GM19463 (cell line): ENCODE data around the gene ARHGAP10.
A peak's percentile ranks its signal among the peaks of the same experiment; 100 is the strongest.

Experiments
- ATAC-seq: cut with Tn5 transposase; IDR thresholded peaks from one replicate; pipeline ENCODE4 v1.9.1; 2021; ENCODE audit warnings: mild to moderate bottlenecking, moderate library complexity; ENCODE audit not compliant: unreplicated experiment

Gene ARHGAP10, protein sequence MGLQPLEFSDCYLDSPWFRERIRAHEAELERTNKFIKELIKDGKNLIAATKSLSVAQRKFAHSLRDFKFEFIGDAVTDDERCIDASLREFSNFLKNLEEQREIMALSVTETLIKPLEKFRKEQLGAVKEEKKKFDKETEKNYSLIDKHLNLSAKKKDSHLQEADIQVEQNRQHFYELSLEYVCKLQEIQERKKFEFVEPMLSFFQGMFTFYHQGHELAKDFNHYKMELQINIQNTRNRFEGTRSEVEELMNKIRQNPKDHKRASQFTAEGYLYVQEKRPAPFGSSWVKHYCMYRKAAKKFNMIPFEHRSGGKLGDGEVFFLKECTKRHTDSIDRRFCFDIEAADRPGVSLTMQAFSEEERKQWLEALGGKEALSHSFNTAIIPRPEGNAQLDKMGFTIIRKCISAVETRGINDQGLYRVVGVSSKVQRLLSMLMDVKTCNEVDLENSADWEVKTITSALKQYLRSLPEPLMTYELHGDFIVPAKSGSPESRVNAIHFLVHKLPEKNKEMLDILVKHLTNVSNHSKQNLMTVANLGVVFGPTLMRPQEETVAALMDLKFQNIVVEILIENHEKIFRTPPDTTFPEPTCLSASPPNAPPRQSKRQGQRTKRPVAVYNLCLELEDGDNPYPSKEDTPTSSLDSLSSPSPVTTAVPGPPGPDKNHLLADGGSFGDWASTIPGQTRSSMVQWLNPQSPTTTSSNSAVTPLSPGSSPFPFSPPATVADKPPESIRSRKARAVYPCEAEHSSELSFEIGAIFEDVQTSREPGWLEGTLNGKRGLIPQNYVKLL

GRCh38 chr4:147731580-147732517 is at the start of gene ARHGAP10:
Gene ARHGAP10, plus strand, starts transcription at chr4:147732088. Its CDS starts 214 bp downstream, at chr4:147732302.
- peak; percentile 58 for ATAC-seq

GRCh38 chr4:147682755-147683154 is 49.1 kb upstream of the ARHGAP10 start:
- ATAC-seq = no peak

DNA sequence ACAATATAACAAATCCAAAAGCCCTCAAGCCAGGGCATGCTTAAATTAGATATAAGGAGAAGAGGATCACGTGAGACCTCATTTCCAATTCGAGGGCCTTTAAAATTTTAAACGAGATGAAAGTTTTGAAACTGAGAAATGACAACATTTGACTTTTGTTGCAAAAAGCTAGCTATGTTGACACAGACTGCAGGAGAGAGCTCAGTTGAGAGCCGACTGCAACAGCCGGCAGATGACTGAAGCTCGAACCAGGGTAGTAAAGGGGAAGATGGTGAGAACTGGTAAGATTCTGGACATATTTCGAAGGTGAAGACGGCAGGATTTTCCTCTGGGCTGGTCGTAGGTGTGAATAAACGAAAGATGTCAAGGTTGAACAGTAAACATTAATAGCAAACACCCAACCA is 48.7 kb upstream of the ARHGAP10 start:
- no peak for ATAC-seq

DNA sequence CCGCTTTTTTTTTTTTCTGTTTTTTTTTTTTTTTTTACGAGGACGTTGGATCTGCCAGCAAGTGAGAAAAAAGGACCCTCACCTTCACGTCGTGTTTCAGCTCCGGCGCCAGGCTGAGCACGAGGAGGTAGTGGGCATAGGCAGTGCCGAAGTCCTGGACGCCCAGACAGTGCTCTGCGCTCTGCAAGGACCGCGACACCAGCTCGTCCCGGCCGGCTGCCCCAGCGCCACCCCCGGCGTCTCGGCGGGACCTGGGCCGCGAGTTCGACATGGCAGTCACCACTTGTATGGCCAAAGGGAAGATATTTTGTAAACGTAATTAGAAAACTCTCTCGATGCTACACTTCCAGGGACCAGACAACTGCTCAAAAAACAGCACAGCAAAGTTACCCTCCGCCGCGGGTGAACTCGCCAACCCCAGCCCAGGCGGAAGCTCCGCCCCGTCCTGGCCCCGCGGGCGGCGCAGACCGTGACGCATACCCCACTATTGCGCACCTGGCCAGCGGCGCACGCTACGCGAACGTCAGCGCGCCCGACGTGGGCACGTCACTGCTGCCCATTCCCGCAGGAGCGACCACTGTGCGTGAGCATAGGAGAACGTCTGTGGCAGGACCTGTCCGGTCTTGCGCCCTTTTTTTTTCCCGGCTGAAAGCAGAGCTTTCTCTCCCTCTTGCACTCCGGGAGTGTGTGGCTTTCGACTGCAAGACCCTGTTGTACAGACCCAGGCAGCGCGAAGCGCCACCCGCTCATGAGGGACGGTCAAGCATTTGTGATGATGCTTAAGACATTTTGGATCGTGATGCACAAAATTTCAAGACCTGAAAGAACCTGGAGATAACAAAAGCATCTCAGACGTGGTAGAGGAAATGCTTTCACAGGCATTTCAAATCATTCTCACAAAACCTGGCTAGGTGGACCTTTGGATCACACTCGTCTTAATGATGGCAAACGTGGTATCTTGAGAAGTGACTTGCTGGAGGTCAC is 47.9 kb upstream of the ARHGAP10 start, which contains the start of gene PRMT9:
PRMT9 (minus strand) TSS at position 447 of the 984 bp plus-strand sequence; CDS start at position 271, 176 bp downstream.
- ATAC-seq = peak; percentile 99

- no peak for ATAC-seq
Measured at GRCh38 chr4:147689067-147689466, 42.8 kb upstream of the ARHGAP10 start.

DNA sequence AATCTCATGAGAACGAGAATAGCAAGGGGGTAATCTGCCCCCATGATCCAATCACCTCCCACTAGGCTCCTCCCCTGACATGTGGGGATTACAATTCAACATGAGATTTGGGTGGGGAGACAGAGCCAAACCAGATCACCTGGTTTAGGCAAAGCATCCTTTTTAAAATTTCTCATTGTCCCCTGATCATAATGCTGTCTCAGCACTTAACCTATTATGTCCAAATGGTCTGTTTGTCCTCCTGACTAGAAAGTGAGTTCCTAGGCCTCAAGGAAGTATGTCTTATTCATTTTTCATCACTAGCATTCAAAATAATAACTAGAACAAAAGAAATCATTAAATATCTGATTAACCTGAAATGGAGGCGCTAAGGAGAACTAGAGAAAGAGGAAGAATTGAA is 40.1 kb upstream of the ARHGAP10 start:
- no peak for ATAC-seq

DNA sequence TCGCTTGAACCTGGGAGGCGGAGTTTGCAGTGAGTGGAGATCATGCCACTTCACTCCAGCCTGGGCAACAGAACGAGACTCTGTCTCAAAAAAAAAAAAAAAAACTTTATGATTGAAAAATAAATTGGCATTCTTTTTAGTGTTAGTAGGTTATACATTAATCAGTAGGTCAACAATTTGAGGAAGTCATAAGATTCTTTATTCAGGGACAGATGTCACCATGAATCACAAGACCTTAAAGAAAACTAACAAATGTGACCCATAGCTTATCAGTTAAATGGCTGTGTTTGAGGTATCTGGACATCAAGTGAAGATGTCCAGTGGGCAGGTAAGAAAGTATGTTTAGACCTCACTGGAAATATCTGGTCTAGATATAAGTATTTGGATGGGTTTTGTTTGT is 38.7 kb upstream of the ARHGAP10 start:
- no peak for ATAC-seq

DNA sequence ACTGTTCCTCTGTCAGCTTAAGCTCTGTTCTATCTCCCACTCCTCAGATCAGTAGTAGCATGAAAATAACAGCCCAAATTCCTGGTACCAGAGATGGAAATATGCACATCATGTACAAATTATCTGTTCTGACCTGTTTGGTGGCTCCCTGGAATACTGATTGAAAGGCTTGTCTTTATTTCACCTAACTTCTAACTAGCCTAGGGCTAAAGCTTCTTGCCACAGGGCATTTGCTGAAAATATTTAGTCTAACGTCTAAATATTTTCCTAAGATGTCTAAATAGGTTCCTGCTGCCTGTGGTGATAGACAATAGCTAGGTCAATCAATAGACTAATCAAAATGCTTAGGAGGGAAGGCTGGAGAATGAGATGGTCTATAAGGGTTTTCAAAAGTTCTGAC is 35.0 kb upstream of the ARHGAP10 start:
- no peak for ATAC-seq

- ATAC-seq = peak; percentile 47
Measured at GRCh38 chr4:147704846-147705245, 27.0 kb upstream of the ARHGAP10 start.

DNA sequence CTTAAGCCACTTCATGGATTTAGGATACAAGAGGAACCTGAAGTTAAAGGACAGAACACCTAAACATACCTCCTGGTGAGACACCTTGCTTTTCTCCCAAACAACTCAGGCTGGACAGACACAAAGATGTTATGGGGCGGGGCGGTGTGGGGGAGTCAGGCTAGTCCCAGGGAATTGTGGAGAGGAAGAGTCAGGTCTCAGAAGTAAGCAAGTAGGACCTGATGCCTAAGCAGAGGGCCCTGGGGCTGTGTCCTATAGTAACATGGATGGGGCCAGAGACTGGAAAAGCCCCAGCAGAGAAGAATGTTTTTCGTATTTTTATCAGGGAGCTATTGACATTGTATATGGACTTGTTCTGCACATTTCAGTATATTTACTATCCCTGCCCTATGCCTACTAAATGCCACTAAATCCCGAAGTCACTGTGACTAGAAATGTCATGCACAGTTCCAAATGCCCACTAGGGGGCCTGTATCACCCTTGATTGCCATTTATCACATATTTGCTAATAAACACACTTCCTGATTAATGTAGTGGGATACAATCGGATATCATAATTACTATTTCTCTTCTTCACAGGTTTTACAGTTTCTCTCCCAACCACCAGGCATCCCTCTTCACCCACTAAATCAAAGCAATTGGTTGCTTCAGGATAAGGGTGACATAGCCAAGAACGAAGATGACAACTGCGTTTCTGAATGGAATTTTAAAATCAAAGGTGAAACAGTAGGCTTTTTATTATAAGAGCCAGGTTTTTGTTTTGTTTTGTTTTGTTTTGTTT is 23.8 kb upstream of the ARHGAP10 start:
- peak; percentile 57 for ATAC-seq

GRCh38 chr4:147709999-147710398 is 21.9 kb upstream of the ARHGAP10 start:
- ATAC-seq = no peak

- no peak for ATAC-seq
Measured at GRCh38 chr4:147714575-147715401, 17.1 kb upstream of the ARHGAP10 start.

DNA sequence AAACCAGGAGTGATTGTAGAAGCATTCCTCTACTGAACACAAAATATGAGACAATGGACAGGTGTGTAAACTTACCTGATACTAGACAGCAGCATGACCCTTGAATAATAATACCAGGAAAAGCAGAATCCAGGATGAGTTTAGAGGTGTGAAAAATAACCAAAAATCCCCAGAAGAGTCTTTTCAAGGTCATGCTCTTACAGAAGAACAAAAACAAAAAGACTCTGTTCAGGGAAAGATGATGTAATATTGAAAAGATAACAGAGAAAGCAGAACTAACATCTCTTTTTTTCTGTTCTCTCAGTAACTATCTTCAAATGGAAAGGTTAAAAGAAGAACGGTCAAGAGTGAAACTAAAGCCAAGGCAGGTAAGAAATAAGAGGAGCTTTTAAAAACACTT is 14.0 kb upstream of the ARHGAP10 start:
- ATAC-seq = peak; percentile 80

- no peak for ATAC-seq
Measured at GRCh38 chr4:147723326-147723725, 8.6 kb upstream of the ARHGAP10 start.

DNA sequence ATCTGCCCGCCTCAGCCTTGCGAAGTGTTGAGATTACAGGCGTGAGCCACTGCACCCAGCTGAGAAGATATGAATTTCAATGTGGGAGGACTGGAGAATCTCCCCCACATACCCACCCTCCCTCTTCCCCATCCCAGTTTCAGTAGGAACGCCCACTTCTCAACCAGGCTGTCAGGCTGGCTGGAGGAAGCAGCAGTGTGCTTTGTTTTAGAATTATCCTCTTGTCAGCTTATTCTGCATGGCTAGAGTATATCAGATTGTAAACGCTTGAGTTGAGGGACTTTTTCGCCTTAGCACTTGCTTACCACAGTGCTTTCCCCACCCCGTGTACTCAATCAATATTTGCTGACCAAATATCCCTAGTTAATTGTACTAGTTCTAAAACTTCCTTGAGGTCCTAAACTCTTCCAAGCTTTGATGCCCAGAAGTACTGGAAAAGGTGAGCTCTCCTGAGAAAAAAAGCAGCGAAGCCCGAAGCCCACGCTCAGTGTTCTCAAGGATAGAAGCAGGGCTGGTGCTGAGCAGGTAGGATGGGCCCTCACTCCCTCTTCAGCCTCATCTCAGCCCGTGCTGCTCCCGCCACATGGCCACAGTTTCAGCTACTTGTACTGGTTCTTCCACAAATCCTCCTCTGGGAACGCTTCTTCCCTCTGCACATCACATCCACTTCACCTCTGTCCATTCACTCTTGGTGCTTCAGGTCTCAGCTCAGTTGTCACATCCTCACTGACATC is 7.3 kb upstream of the ARHGAP10 start:
- no peak for ATAC-seq

GRCh38 chr4:147725673-147726072 is 6.2 kb upstream of the ARHGAP10 start:
- no peak for ATAC-seq

GRCh38 chr4:147727476-147728028 is 4.3 kb upstream of the ARHGAP10 start:
- ATAC-seq = no peak
